D721Med (cell line): ENCODE data around the gene SKAP2.

ENCODE experiments used
- DNase-seq: peaks from one replicate; pipeline ENCODE4 v3.0.0; 2011; ENCODE audit warnings: low spot score; ENCODE audit not compliant: insufficient read length
- FAIRE-seq: peaks from 2 replicates; lab custom pipeline; 2011; peaks lifted over from hg19 to GRCh38; lab: Jason Lieb, UNC
- TF ChIP-seq, protein P1 (sequence below): IDR thresholded peaks from 2 replicates; pipeline ENCODE4 v1.5.1; 2012; ENCODE audit warnings: mild to moderate bottlenecking, control low read depth; ENCODE audit not compliant: insufficient read depth; ENCODE audit errors: missing control alignments

The SKAP2 gene

DNA sequence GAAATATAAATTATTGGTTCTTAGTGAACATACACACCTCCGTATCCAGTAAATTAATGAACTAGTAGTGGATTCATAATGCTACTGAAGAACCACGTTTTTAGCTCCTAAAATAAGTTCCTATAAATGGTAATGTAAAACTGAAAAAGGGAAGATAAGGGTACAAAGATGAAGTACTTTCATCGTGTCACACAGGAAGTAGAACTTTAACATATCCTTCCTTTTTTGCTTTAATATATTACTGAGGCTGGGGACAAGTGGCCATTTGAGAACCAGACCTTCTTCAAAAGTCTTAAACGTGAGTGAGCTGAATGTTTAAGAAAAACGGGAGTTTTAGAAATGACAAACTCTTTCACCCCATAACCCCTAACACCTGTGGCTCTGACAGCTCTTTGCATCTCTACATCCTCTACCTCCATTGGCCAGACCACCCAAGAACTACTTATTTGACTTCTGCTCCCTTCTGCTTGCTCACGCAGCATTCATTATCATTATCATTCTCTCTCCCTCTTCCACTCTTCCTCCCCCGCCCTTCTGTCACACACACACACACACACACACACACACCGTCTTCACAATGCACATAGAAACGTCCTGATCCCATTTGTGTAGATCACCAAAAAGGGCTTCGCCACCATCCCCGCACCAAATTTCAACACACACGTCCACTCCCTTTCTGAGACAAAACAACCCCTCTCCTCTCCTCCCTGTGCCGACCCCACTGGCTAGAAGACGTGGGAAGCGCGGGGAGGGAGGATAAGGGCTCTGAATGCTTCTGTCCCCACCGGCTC is 677 bp downstream of the SKAP2 start:
- TF ChIP-seq, protein P1, sequence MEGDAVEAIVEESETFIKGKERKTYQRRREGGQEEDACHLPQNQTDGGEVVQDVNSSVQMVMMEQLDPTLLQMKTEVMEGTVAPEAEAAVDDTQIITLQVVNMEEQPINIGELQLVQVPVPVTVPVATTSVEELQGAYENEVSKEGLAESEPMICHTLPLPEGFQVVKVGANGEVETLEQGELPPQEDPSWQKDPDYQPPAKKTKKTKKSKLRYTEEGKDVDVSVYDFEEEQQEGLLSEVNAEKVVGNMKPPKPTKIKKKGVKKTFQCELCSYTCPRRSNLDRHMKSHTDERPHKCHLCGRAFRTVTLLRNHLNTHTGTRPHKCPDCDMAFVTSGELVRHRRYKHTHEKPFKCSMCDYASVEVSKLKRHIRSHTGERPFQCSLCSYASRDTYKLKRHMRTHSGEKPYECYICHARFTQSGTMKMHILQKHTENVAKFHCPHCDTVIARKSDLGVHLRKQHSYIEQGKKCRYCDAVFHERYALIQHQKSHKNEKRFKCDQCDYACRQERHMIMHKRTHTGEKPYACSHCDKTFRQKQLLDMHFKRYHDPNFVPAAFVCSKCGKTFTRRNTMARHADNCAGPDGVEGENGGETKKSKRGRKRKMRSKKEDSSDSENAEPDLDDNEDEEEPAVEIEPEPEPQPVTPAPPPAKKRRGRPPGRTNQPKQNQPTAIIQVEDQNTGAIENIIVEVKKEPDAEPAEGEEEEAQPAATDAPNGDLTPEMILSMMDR, result no peak
- DNase-seq (no peak), FAIRE-seq (no peak)

DNA sequence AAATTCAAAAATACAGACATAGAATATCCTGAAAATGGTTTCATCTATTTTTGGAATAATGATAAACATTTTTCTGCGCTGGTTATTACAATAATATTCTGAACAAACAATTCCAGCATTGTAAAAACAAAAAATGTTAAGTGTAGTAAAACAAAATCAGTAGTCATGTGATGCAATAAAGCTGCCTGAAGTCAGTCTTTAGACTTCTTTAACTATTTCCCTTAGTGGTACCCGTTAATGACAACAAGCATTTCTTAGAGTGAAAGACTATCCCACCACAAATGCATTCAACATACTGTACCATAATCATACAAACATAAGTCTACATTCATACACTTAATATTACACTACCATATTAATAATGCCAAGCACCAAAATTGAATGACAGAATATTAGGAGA is 1.6 kb downstream of the SKAP2 start:
- DNase-seq, result no peak
- FAIRE-seq, result no peak
- TF ChIP-seq, protein P1, result no peak

DNA sequence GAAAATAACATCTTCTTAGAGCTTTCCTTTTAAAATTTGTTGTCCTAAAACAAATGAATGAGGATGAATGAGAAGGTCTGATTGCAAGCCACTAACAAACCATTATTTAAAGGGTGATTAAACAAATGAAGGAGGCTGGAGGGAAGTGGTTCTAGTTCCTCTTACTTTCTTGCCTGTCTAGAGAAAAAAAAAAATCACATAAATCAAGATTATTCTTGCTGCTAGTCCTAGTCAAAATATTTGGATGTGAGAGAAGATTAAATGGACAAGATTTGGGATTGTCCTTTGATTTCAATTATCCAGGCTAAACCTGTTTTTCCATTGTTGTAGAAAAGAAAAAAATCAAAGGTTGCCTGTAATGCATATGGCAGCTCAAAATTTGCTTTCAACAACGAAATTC is 3.3 kb downstream of the SKAP2 start:
- TF ChIP-seq, protein P1, result no peak
- no peak for FAIRE-seq
- no peak for DNase-seq

DNA sequence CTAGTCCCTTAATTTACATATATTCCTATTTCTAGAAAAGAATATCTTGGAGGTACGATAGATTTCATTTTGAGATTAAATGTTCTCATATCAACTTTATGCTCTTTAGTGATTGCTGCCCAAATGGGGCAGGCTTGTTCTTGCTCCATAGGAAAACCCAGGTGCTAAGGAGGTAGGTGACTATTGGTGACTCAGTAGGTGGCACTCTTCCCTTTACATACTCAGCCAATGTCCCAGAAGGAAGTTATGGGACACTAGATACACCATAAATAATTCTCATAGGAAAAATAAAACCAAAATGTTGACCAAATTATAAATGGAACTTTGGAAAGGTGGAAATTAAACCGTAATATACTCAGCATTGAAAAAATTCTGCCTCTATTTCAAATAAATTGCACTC is 4.0 kb downstream of the SKAP2 start:
- TF ChIP-seq, protein P1, result peak; percentile 1
- no peak for DNase-seq
- no peak for FAIRE-seq

DNA sequence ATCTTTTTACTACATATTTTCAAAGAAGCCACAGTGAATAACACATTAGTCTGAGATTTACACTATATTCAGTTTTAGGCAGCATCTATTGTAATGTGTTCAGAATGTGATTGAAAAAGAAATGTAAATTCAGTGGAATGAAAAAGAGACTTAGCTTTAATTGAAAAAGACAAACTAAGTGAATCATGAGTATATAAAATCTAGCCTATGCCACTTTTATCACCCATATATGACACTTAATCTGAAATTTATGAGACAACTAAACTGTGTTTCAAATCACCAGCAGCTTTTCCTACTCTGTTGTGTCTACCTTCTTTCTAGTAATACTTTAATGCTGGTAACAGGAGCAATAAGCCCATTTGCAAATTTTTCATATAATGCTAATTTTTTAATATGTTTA is 4.7 kb downstream of the SKAP2 start:
- TF ChIP-seq, protein P1, result no peak
- FAIRE-seq (no peak), DNase-seq (no peak)

DNA sequence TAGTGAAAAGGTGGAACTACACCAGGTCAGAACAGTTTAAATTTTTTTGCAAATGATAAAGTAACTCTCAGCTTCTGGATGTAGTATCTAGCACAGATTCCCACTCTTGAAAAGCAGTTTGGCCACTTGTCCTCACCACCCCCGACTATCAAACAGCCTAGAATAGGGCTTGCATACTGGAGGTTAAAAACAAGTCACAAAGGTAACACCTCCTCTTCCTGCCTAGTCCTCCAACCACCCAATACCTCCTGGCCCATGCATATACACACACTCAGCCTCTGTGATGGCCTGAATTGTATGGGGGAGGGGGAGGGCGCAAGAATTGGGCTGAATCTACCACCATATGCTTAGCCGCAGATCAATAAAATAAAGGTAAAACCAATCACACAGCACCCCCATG is 5.7 kb downstream of the SKAP2 start:
- TF ChIP-seq, protein P1, result no peak
- FAIRE-seq (no peak), DNase-seq (no peak)

DNA sequence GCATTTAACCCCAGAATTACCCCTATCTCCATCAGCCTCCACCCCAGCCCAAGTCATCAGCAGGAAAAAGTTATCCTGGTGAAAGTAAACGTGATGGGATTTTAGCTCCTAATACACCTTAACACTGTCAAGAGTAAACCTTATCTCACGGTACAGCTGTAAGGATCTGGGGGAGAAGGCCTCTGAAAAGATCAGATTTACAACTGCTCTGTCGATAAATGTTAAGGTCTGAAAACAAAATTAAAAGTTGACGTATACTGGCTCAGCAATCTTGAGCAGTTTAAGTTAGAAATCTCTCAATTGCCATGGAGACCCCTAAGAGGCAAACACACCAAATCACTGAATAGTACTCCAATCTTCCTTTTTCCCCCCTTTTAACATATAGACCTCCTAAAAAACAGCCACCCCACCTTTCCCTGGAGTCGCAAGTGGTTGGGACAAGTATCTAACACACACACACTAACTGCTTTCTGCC is 6.1 kb downstream of the SKAP2 start:
- no peak for DNase-seq
- TF ChIP-seq, protein P1, result no peak
- no peak for FAIRE-seq
